Umbilical cord (tissue), 2 donors: ENCODE measurements around the gene PLAAT5. TPM values are rescaled to one million over a fixed set of nuclear protein-coding genes. Genes with fewer than 3 reads are reported as not detected.
"Not testable (repeated sequence)": the region's sequence is repeated elsewhere in the genome, so short reads cannot be mapped to it uniquely, and the experiment has no call there.

Experiments
- DNase-seq: peaks from one replicate; pipeline ENCODE4 v3.0.0-alpha.2; 2015; ENCODE audit warnings: low spot score
- total RNA-seq: library from RNA; depleted of rRNA; stranded (reverse); fragments of >200 nt; gene quantifications from one replicate; pipeline ENCODE4 v1.2.3, GENCODE V29; 2014; ENCODE audit warnings: low replicate concordance; ENCODE audit not compliant: insufficient read depth

Gene PLAAT5
- total RNA-seq, 1 donor from 2014 or later = not detected

DNA sequence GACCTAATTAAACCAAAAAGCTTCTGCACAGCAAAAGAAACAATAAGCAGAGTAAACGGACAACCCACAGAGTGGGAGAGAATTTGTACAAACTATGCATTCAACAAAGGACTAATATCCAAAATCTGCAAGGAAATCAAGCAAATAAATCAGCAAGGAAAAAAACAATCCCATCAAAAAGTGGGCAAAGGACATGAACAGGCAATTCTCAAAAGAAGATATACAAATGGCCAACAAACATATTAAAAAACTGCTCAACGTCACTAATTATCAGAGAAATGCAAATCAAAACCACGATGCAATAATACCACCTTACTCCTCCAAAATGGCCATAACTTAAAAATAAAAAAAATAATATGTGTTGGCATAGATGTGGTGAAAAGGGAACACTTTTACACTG is 5.2 kb downstream of the PLAAT5 start:
- DNase-seq = no peak

DNA sequence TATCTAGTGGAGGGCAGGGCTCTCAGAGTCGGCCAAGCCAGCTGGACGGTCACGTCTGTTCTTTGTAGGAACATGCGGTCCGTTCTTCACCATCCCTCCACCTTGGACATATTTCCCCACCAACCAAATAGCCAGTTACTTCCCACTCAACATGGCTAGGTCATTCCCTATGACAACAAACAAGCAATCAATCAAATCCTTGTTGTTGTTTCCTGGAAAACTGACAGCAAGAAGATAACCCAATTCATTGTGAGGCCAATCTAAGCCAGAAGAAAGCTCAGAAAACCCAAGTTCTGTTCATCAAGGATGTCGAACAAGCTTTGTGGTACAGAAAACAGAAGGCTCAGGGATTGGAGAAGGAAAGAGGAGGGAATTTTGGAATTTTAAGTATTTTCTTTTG is 10.9 kb downstream of the PLAAT5 start:
- DNase-seq = no peak

DNA sequence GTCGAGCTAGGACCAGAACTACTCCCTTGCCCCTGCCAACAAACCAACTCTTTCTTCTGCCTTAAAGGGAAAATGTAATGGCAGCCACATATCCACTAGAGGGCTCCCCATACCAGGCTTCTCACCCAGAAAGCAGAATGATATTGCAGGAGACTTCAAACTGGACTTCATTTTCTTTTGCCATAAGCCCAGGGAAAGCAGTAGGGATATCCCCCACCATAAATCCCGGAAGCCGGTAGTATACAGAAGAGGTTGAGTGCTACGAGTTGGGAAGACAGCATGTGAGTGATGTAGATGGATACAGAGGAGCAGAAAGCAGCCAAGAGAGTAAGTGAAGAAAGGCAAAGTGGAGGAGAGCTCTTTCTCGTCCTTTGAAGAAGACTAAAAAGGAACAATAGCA is 12.1 kb downstream of the PLAAT5 start:
- DNase-seq = peak; percentile 83

DNA sequence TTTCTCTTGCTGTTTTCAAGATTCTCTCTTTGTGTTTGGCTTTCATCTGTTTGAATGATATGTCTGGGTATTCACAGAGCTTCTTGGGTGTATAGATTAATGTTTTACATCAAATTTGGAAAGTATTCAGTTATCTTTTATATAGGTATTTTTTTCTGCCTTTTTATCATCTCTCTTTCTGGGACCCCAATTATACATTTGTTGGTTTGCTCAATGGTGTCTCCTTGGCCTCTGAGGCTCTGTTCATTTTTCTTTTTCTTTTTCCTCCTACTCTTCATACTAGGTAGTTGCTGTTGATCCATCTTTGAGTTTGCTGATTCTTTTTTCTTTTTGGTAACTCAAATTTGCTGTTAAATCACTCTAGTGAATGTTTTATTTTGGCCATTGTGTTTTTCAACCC is 14.3 kb downstream of the PLAAT5 start:
- DNase-seq = no peak

DNA sequence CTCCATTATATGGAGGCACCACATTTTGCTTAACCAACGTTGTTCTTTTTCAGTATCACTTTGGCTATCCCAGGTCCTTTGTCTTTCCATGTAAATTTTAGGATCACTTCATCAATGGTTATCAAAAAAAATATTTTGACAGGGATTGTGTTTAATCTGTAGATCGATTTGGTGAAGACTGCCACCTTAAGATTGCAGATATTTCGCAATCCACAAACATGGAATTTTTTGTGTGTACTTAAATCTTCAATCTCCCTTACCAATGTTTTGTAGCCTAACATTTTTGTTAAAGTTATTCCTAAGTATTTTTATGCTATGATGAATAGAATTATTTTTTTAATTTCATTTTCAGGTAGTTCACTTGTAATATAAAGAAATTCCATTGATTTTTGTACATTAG is 18.6 kb downstream of the PLAAT5 start:
- no peak for DNase-seq

DNA sequence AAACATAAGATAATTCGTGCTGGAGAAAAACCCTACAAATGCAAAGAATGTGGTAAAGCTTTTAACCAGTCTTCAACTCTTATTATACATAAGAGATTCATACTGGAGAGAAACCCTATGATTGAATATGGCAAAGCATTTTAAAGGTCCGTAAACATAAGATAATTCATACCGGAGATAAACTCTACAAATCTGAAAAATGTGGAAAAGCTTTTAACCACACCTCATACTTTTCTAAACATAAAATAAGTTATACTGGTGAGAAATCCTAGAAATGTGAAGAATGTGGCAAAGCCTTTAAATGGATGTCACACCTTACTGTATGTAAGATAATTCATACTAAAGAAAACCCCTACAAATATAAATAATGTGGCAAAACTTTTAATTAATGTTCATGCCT is 20.7 kb downstream of the PLAAT5 start:
- no peak for DNase-seq

DNA sequence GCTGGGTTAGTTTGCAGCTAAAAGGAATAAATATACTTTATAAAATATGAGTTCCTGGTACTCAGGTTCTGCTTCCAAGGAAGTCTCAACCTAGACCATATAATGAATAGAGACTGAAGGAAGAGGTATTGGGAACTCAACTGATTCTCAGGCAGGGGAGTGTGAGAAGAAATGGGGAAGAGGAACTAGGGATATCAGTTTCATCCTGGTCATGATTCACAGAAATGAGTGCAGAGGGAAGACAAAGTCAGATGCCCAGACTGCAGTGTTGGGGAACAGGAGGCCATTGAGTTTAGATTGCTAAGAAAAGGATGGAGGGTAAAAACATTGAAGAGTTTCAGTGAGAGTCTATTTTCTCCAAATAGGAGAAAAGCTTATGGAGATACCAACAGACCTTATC is 28.8 kb downstream of the PLAAT5 start:
- DNase-seq = no peak

DNA sequence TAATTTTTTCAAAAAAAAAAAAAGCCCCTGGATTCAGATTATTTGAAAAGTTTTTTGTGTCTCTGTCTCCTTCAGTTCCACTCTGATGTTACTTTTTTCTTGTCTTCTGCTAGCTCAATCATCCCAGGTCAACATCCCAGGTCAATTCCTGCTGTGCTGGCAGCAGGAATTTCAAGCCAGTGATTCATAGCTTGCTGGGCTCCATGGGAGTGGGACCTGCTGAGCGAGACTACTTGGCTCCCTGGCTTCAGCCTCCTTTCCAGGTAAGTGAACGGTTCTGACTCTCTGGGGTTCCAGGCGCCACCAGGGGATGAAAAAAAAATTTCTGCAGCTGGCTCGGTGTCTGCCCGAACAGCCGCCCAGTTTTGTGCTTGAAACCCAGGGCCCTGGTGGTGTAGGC is 31.4 kb downstream of the PLAAT5 start:
- no peak for DNase-seq

DNA sequence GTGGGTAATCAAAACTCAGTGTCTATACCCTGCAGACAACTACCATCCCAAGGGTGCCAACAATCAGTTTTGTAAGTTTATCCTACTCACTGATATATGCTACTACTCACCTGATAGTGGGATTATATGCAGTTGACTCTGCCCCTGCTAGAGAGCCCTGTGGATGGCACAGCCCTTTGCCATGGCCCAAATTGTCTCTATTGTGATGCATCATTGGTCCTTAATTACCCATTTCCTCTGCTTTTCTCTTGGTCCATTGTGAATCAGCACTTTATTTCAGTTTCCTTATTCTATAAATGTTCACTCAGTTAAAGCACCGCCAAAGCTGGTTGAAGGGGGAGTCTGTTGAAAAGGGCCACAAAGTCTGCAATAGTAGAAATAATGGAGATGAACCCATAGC is 42.3 kb downstream of the PLAAT5 start:
- no peak for DNase-seq

DNA sequence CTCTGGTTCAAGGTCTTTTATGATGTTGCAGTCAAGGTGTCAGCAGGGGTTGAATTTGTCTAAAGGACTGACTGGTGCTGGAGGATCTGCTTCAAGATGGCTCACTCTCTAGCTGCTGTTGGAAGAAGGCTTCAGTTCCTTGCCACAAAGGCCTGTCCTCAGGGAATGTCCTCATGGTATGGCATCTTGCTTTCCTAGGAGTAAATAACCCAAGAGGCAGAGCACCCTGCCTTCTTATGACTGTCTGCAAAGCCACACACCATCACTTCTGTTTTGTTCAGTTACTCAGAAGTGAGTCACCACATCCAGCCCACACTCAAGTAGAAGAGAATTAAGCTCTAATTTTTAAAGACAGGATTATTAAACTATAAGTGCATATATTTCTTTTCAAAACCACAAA is 45.2 kb downstream of the PLAAT5 start:
- DNase-seq = no peak

DNA sequence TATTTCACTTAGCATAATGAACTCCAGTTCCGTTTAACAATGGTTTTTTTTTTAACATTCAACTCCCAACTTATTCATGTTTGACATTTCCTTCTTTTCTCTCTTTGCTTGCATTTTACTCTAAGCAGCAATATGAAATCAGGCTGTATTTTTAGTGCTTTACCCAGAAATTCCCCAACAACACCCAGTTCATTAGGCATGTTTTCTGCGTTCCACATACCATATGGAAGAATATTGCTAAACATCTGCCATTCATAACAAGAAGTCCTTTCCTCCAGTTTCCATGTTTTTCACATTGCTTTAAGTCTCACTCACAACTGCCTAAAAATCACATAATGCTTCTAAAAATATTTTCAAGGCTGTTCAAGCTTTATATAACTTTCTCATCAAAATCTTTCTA is 45.8 kb downstream of the PLAAT5 start:
- DNase-seq = no peak

DNA sequence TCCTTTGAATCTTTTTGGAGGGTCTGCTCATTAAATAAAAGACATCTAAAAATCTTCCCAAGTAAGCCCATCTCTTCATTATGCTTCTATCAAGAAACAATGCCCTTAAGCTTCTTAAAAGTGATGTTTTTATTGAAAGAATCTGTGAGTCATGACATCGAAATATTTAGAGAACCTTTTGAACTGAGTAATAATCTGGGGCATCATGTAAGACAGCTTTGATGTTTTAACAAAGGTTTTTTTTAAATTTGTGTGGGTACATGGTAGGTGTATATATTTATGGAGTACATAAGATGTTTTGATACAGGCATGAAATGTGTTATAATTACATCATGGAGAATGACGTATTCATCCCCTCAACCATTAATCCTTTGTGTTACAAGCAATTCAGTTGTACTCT is 46.8 kb downstream of the PLAAT5 start:
- DNase-seq = no peak

DNA sequence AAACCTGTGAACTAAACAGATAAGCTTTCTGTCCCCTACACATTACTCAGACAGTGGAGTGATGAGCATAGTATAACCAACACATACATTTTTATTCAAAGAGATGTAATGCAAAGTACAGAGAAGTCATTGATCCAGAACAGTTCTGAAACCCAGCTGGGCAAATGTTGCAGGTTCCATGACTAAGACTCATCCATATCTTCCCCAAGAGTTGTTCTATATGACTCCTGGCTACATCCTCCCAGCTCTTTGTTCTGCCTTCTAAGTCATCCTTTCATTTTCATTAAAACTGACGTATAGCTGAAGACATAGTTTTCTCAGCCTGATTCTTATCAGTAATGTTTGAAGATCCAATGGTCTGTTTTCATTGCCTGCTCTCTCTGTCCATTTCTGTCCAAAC is 47.3 kb downstream of the PLAAT5 start:
- no peak for DNase-seq

DNA sequence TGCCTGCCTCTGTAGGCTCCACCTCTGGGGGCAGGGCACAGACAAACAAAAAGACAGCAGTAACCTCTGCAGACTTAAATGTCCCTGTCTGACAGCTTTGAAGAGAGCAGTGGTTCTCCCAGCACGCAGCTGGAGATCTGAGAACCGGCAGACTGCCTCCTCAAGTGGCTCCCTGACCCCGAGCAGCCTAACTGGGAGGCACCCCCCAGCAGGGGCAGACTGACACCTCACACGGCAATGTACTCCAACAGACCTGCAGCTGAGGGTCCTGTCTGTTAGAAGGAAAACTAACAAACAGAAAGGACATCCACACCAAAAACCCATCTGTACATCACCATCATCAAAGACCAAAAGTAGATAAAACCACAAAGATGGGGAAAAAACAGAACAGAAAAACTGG is 55.1 kb downstream of the PLAAT5 start:
- not testable (repeated sequence) for DNase-seq

DNA sequence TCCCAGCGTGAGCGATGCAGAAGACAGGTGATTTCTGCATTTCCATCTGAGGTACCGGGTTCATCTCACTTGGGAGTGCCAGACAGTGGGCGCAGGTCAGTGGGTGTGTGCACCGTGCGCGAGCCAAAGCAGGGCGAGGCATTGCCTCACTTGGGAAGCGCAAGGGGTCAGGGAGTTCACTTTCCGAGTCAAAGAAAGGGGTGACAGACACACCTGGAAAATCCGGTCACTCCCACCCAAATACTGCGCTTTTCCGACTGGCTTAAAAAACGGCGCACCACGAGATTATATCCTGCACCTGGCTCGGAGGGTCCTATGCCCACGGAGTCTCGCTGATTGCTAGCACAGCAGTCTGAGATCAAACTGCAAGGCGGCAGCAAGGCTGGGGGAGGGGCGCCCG is 55.6 kb downstream of the PLAAT5 start:
- not testable (repeated sequence) for DNase-seq

DNA sequence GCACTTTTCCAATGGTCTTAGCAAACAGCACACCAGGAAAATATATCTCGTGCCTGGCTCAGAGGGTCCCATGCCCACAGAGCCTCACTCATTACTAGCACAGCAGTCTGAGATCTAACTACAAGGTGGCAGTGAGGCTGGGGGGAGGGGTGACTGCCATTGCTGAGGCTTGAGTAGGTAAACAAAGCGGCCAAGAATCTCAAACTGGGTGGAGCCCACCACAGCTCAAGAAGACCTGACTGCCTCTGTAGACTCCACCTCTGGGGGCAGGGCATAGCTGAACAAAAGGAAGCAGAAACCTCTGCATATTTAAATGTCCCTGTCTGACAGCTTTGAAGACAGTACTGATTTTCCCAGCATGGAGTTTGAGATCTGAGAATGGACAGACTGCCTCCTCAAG is 60.2 kb downstream of the PLAAT5 start:
- not testable (repeated sequence) for DNase-seq

DNA sequence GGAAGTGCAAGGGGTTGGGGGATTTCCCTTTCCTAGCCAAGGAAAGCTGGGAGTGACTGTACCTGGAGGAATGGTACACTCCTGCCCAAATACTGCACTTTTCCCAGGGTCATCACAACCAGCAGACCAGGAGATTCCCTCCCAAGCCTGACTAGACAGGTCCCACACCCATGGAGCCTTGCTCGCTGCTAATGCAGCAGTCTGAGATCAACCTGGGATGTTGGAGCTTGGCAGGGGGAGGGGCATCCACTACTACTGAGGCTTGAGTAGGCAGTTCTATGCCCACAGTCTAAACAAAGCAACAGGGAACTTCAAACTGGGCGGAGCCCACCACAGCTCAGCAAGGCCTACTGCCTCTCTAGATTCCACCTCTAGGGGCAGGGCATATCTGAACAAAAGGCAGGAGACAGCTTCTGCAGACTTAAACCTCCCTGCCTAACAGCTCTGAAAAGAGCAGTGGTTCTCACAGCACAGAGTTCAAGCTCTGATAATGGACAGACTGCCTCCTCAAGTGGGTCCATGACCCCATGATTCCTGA is 62.9 kb downstream of the PLAAT5 start:
- no peak for DNase-seq

DNA sequence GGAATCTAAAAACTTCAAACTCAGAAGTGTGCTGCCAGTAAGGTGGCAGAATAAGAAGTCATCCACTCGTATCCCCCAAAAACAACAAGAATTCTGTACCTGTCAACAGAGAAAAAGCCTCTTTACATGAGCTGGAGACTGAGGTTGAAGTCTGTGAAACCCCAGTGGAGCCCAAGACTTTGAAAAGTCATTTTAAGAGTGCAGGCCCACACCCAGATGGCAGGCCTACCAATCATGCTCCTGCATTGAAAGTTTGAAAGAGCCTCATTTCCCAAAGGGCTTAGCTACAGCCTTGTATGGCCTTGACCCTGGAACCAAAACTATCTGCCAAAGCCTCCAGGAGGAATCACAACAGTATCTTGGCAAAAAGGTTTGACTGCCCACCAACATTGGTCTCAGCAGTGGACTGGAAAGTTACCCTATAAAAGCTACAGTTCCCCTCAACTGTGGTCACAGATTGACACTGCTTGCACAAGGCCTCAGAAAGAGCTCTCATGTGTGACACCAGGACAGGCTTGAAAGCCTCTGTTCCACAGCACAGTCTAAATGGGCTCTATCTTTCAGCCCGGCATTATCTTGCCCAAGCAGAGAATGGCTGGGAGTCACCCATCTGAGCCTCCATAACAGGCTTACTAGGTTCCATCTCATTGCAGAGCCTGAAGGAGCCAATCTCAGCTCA is 73.7 kb downstream of the PLAAT5 start:
- DNase-seq = no peak

Other genes starting within 250 kb of the PLAAT5 start
- not detected for gene SLC22A25, start 247.6 kb downstream of the PLAAT5 start, total RNA-seq
- 2.2 TPM for gene SLC22A9, start 121.4 kb downstream of the PLAAT5 start, total RNA-seq
- 0.48 TPM for gene LGALS12, start 14.9 kb upstream of the PLAAT5 start, total RNA-seq
- not detected for gene PLAAT4, start 45.6 kb upstream of the PLAAT5 start, total RNA-seq
- gene PLAAT2, start 72.2 kb upstream of the PLAAT5 start, total RNA-seq = not detected
- 7.5 TPM for gene PLAAT3, start 123.3 kb upstream of the PLAAT5 start, total RNA-seq
- gene ATL3, start 180.2 kb upstream of the PLAAT5 start, total RNA-seq = 153 TPM
- gene RTN3, start 190.3 kb upstream of the PLAAT5 start, total RNA-seq = 56.6 TPM